ENCODE results near the gene APPBP2. TPM values are rescaled to one million over a fixed set of nuclear protein-coding genes. Genes with fewer than 3 reads are reported as not detected.

The APPBP2 gene
- total RNA-seq, 2 donors from 2014 or later = 21.5 to 33.1 TPM

- no peak for TF ChIP-seq CTCF (IDR thresholded peaks at IDR 0.05)
- Histone ChIP-seq H3K27ac (no peak overlapping the region), H3K4me3 (no peak overlapping the region), H3K9me3 (no peaks in the 10 kb centered on the region), H3K4me1 (ENCODE audit: control insufficient read depth in 1 of 2, low read depth in 2 of 2) (peaks cover 3 to 6% of the 10 kb centered on the region in 2 donors), H3K36me3 (no peaks in the 10 kb centered on the region), H3K27me3 (replicated peaks; ENCODE audit: insufficient read depth) (no peaks in the 10 kb centered on the region)
- ATAC-seq (ENCODE audit: insufficient number of reproducible peaks, low FRiP score, low read depth) (no peak), DNase-seq (ENCODE audit: low spot score) (no peak)
These were observed 130.5 kb downstream of the APPBP2 start for GRCh38 chr17:60395508-60396065.

- ATAC-seq (ENCODE audit: insufficient number of reproducible peaks, low FRiP score, low read depth) = no peak
- H3K27me3 ChIP-seq (replicated peaks; ENCODE audit: insufficient read depth) = no peaks in the 10 kb centered on the region
- DNase-seq (ENCODE audit: low spot score) = no peak
- H3K4me1 ChIP-seq (ENCODE audit: control insufficient read depth in 1 of 2, low read depth in 2 of 2) = peaks cover 12 to 21% of the 10 kb centered on the region in 2 donors
- H3K27ac ChIP-seq = no peak overlapping the region
- no peak overlapping the region for H3K4me3 ChIP-seq
- H3K9me3 ChIP-seq = no peaks in the 10 kb centered on the region
- no peak for TF ChIP-seq CTCF (IDR thresholded peaks at IDR 0.05)
- H3K36me3 ChIP-seq = no peaks in the 10 kb centered on the region
These were observed 132.0 kb downstream of the APPBP2 start for GRCh38 chr17:60393840-60394723.

Other genes starting within 250 kb of the APPBP2 start
- 10 to 100 TPM; 24.8 to 58.4 TPM for gene USP32, start 134.1 kb downstream of the APPBP2 start, total RNA-seq
- not detected for gene CHCT1, start 103.8 kb downstream of the APPBP2 start, total RNA-seq
- gene PPM1D, start 74.0 kb upstream of the APPBP2 start, total RNA-seq = 10 to 100 TPM; 13.7 to 17.8 TPM
- 10 to 100 TPM; 35.1 to 69.3 TPM for gene BCAS3, start 151.6 kb upstream of the APPBP2 start, total RNA-seq

All from thoracic aorta (tissue), 2 donors.